NCI-H345 treated with DMSO at 0.1 percent for 48 hours (cell line): Measurements from ENCODE around the gene SLC4A4.

ENCODE experiments used
- DNase-seq: peaks from one replicate; lab custom pipeline; 2025; ENCODE audit not compliant: unreplicated experiment; lab: John Stamatoyannopoulos, UW

Gene SLC4A4

DNA sequence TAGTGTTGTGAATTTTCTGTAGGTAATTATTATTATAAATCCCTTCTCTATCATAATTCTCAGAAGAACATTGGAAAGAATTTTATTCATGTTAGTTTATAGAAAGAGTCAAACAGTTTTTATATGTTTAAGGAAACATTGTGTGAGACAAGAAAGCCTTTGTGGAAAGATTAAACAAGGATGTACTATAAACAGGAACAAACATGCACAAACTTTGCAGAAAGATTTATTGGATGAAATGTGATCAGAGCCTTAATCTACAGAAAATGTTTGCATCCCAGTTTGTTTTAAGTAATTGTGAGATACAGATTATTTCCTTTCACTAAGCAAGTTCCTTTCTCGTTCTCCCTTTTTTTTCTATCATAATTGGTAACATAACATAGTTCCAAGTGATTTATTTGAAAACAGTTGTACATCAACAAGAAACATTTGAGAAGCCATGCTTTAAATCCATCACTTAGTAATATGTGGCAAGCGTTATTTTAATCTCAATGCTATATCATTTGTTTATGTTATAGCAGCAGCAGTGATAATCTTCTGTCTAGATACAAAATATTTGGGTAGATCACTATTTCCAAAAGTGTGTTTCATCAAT lies 129.4 kb downstream of the SLC4A4 start:
- no peak for DNase-seq

DNA sequence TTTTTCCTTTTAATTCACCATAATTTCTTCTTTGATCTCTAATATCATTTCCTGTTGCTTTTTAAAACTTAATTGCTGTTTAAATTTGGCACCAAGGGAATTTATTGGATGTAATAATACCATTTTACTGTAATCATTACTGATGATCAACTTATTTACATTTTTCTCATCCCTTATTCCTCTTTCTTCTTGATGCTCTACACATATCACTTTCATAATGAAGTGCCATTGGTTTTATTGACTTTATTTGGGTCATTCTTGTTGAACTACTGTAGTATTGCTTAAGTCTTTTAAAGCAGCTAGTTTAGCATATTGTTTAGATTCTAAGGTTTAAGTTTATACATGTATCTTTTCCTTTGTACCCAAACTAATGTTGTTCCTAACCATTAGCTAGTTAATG lies 130.7 kb downstream of the SLC4A4 start:
- DNase-seq, result no peak

DNA sequence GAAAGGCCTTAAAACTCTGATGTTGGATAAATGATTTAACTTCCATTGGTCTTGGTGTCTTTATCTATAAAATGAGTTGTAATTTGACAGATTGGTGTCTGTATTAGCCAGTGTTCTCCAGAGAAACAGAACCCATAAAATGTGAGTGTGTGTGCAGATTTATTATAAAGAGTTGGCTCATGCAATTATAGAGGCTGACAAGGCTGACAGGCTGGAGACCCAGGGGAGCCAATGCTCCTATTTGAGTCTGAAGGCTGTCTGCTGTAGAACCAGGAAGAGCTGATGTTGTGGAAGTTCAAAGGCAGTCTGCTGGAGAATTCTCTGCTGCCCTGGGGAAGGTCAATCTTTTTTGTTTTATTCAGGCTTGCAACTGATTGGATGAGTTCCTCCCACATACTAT lies 131.7 kb downstream of the SLC4A4 start:
- DNase-seq, result no peak

DNA sequence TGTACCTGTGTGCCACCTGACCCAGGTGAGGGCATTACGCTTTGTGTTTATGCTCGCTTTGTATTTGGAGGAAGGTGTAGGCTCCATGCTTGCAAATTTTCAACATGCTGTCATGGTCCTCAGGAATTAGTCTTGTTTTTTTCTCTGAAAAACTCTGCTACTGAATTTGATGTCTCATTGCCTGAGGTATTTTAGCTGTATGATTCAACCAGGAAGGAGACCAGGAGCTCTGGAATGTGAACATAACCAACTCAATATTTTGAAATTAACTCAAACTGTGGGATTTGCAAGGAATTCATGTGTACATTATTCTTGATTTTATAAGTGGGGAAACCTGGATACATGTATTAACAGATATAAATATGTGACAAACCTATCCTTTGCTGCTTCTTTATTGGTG lies 134.1 kb downstream of the SLC4A4 start:
- no peak for DNase-seq

DNA sequence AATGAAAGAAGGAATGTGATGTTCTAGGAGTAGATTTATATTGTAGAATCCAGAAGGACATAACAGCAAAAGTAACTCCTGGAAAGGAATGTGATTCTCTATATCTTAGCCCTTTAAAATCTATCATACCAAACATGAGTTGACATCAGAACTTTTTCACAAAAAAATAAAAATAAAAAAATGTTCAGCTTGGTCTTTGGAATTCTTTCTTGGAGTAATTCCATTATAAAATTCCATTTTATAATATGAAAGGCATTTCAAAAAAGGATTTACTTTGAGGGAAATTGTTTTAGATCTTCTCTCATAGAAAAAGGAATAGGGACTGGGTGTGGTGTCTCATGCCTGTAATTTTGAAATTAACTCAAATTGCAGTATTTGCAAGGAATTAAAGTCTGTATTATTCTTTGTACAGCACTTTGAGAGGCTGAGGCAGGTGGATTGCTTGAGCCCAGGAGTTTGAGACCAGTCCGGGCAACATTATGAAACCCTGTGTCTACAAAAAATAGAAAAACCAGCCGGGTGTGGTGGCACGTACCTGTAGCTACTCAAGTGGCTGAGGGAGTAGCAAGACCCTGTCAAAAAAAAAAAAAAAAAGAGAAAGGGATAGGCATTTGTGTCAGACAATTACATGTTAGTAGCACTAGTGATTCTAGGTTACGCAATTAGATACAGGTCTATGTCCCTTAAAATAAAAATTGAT lies 134.9 kb downstream of the SLC4A4 start:
- DNase-seq, result no peak

DNA sequence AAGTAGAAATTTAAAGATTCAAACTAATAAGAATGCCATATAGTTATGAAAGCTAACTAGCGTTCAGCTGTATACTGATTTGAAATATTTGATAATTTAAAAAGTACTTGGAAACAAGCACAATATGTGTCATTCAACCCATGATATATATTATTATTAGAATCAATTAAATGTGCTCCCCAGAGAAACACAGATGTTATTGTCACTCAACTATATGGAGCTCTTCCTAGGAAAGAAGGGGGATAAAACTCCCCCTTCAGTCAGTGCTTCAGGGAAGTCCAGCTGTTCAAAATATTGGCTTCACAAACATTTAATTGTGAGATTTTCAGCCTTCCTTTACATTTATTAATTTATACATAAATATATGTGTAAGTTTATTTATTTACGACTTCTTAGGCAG lies 135.9 kb downstream of the SLC4A4 start:
- no peak for DNase-seq

DNA sequence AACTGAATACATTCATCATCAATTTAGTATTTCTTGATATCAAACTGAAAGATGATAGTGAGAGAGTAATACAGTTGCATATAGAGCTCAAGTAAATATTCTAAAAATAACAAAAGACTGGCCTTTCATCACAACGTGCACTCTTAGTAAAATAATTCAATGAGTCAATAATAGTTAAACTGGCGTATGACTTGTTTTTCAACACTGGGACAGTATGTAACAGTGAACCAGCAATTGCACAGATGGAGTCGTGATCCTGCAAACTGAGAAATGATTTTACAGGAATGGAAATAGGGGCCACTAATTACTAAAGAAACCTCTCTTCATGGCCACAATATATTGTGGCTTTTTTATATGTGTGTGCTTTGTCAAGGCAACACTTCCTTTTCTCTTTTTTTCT lies 137.4 kb downstream of the SLC4A4 start:
- no peak for DNase-seq

DNA sequence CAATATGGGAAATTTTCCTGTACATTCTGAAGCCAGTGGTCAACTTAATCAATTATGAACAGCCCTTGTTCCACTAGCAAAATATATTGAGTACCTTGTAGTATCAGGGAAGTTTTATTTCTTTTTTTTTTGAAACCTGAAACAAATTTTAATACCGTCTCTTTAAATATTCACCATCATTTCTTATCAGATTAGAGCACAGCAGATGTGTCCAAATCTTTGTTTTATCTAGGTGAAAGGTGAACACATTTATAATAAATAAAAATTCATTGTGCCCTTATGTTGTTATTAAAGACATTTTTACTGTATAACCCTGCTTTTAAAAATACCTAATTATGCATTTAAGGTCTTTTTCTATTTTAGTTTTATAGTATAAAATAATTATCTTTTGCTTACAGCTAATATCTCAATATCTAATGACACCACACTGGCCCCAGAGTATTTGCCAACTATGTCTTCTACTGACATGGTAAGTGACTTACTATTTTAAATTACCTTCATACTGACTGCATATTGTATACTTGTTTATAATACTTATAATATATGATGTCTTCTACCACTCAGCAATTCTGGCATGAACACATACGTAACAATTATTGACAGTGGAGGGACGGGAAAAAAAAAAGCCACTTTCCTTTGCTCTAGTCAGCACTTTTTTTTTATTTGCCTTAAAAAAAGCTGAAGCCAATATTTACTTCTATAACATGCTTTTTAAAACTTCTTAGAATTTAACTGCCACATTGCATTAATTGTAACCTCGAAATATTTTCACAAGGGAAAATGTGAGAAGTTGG lies 147.9 kb downstream of the SLC4A4 start:
- no peak for DNase-seq

DNA sequence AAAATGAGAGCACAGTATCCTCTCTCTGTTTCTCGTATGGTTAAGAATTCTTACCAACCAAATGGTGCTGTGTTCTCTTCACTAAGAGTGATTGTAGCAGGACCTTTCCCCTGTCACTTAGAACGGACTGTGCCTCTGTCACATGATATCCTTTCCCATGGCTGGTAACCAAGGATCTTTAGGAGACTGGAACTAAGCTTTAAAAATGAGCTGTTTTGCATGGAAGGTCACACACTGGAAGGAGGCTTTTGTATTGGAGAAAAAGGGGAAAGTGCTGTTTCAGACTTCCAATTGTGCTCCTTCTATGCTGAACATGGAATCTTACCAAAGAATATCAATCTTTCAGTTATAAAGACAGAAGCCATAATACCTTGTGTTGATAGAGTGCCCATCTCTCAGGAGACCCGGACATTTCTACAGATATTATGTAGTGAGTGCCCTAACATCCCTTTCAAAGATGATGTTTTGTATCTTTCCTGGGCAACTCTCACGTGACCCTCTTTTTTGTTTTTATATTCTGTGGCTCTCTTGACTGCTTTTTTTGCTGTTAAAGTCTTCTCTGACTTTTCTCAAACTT lies 148.6 kb downstream of the SLC4A4 start:
- no peak for DNase-seq

DNA sequence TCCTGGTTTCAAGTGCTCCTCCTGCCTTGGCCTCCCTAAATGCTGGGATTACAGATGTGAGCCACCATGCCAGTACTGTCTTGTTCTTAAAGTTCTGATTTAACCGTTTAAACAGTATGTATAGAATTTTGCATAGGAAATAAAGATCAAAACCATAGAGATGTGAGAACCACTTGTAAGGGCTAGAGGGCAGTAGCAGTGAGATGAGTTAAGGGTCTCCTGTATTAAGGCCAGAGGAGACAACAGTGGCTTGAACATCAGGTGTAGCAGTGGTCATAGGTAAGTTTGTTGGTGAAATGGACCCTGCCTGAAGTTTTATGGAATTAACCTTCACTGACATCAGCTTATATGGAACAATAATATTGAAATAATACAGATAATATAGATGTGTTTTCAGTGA lies 155.7 kb downstream of the SLC4A4 start:
- no peak for DNase-seq

DNA sequence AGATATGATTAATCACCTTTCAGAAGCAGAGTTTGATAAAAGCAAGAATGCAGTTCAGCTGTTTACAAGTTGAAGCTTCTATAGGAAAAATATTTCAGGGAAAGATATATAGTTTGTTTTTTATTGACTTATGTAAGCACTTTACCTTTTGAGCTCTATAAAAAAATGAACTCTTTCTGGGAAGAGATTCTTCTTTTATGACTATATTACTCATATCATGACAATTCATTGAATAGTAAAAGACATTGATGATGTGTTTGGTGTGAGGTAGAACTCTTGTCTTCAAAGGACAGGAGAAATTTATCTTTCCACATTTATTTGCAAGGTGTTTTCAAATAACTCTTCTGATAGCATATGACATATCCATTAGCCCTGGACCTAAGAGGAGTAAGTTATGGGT lies 156.6 kb downstream of the SLC4A4 start:
- DNase-seq, result no peak

DNA sequence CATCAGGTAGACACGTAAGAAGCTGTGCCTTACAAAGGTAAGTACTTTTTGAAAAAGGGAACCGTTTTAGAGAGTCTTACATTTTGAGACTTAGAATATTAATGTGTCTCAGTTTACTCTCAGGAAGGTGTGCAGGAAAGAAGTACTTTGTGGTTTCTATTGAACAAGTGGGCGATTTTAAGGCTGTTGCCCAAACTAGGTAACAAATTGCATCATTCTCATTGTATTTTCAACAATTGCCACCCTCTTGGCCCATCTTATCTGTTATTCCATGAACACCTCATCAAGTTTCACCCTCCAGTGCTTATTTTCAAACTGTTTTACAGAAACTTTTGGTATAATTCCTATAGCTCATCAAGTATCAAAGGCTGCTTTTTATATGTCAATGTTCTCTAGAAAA lies 158.3 kb downstream of the SLC4A4 start:
- DNase-seq, result no peak

DNA sequence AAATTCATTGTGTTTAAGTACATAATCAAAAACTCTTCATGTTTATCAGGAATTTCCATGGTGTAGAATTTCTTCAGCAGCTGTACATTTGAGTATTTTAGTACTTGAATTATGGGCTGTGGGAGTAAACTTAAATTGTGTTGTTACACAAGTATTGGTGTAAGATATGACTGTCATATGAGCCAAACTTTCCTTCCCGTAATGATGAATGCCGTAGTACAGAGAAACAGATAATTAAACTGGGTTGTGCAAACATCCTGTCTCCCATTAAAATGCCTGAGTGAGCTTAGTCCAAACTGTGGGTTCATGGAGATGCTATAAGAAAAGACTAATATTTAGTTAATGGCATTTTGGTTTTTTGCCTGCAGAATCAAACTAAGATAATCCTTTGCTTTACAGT lies 159.2 kb downstream of the SLC4A4 start:
- DNase-seq, result no peak

DNA sequence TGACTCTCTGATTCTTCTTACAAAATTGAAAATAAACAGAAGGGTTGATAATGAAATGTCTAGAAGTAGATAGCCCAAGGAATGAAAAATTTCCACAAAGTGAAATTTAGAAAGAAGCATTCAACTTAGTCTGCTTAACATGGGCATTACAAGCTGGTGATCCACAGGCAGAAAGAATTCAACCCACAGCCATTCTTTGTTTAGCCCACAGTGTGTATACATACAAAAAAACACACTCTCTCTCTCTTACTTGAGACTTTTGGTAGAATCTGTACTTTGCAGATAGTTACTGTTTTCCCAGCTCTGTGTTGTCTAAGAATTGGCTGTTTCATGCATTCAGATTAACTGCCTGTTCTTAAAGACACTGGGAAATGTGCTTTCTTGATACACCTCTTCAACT lies 159.8 kb downstream of the SLC4A4 start:
- no peak for DNase-seq

DNA sequence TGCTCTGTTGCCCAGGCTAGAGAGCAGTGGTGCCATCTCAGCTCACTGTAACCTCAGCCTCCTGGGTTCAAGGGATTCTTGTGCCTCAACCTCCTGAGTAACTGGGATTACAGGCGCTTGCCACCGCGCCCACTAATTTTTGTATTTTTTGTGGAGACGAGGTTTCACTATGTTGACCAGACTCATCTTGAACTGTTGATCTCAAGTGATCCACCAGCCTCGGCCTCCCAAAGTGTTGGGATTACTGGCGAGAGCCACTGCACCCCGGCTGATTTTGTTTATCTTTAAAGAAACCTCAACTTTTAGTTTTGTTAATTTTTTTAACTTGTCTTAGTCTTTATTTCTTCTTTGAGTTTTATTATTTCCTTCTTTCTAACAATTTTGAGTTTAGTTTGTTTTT lies 163.2 kb downstream of the SLC4A4 start:
- DNase-seq, result no peak

DNA sequence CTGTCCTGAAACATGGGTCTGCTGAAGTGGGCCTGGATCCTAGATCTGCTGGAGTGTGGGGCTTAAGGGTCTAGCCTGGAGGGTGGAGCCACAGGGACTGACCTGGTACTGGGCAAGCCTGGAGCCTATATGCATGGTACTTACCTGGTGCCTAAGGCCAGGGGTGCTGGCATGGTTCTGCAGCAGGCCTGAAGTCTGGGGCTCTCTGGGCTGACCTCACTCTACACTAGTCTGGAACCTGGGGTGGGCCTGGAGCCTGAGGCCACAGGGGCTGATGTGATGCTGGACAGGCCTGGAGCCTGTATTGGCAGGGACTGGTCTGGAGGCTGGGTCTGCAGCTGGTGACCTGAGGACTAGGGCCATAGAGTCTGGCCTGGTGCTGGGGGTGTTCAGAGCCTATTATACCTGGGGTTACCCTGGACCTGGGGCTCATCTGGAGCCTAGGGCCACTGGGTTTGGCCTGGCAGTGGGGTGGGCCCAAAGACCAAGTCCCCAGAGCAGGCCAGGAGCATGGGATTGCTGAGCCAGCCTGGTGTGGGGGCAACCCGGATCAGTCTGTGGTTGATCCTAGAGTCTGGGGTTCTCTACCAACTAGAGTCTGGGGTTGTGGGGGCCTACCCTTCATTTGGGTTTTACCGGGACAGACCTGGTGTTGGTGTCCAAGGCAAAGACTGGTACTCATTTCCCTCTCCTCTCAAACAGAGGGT lies 179.6 kb downstream of the SLC4A4 start:
- DNase-seq, result no peak

DNA sequence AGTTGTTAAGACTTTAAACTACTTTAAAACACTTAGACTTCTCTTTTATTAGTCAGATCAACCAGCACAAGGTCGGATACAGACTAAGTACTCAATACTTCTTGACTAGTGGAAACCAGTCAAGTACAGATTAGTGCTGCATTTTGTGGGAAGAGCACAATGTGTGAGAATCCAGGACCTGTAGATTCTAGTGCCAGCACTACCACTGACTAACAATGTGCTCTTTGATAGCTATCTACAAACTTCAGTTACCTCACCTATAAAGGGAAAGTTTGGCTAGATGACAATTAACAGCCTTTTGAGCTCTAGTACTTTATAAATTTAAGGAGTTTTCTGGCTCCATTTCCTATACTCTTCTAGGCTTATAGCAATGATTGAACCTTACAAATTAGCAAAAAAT lies 181.5 kb downstream of the SLC4A4 start:
- no peak for DNase-seq

DNA sequence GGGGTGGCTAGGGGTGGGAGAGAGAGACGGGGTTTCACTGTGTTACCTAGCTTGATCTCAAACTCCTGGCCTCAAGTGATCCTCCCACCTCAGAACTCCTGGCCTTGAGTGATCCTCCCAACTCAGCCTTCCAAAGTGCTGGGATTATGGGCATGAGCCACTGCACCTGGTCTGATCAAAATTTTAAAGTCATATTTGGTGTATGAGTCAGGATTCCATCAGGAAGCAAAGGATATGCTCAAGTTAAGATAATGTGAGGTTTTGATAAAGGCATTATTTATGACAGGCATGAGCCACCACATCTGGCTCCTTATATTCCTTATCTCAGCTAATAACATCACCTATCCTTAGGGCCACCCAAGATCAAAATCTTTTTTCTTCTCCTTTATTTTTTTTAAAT lies 182.0 kb downstream of the SLC4A4 start:
- DNase-seq, result no peak

DNA sequence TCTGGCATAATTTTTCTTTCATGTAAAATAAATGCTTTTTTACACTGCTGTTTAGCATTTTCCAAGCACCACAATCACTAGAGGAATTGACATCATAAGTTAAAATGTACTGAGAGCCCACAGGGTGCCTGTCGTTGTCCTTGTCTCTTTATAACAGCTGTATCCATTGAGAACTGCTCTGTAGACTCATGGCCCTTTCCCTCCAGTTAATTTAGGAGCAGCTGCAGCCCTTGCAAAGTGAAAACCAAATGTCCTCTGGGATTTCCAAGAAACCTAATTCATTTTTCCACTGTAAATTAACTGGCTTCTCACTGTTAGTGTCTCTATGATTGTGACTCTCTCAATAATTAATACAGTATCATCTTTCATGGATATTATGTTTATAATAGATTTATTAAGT lies 185.9 kb downstream of the SLC4A4 start:
- DNase-seq, result no peak

DNA sequence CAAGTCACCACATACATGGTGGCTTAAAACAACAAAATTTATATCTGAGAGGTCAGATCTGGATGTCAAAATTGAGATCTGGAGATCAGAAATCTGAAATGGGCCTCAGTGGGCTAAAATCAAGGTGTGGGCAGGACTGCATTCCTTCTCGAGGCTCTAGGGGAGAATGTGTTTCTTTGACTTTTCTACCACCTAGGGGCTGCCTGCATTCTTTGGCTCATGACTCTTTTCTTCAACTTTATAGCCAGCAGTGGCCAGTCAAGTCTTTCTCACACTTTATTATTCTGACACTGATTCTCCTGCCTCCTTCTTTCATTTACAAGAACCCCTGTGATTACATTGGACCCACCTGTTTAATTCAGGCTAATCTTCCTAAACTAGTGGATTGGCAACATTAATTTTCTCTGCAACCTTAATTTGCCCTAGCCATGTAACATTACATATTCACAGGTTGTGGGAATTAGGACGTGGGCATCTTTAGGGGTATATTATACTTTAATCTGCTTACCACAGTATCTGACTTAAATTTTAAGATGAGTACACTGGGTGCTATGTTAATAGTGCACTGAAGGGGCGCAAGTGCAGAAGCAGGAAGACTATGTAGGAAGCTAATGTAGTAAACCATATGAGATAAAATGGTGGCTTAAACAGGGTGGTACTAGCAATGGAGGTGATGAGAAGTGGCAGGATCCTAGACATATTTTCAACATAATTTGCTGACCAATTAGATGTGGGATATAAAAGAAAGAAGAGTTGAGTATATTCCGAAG lies 188.0 kb downstream of the SLC4A4 start:
- DNase-seq, result no peak

DNA sequence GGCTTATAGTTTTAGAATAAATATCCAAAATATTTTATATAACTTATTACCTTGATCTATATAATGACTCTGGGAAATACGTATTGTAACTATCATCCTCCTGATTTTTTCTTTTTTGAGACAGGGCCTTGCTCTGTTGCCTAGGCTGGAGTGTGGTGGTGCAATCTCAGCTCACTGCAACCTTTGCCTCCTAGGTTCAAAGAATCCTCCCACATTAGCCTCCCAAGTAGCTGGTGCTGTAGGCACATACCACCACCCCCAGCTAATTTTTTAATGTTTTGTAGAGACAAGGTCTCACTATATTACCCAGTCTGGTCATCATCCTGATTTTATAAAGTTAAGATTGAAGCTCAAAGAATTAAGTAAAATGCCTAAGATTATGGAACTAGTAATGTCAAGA lies 193.6 kb downstream of the SLC4A4 start:
- no peak for DNase-seq
